OCI-LY3 (cell line): ENCODE results near the gene OMG.

ENCODE experiments used
- H2AFZ ChIP-seq: fragments of 200-600, 300-600 bp; shearing (Covaris generic); 2 replicates; pipeline ENCODE4 v1.6.0; 2014; ENCODE audit warnings: antibody characterized with exemption, low read depth, low read length
- H3K27ac ChIP-seq: fragments of 200-600, 300-600 bp; sonication (generic); 2 replicates; pipeline ENCODE4 v1.5.1; 2014; ENCODE audit warnings: mild to moderate bottlenecking, low read length, moderate library complexity, mixed read lengths
- H3K27me3 ChIP-seq: fragments of 200-600, 300-600 bp; sonication (generic); 2 replicates; pipeline ENCODE4 v1.6.1; 2014; ENCODE audit warnings: low read depth, low read length, mixed read lengths
- H3K36me3 ChIP-seq: fragments of 200-600, 300-600 bp; sonication (generic); replicated peaks from 2 replicates; pipeline ENCODE3; 2014; ENCODE audit warnings: low read depth, low read length, mixed read lengths
- H3K4me1 ChIP-seq: fragments of 300-600, 200-600 bp; sonication (generic); 2 replicates; pipeline ENCODE4 v1.6.1; 2014; ENCODE audit warnings: low read length, mixed read lengths
- H3K4me2 ChIP-seq: fragments of 200-600, 300-600 bp; sonication (generic); 2 replicates; pipeline ENCODE4 v1.6.1; 2014; ENCODE audit warnings: low read length, mixed read lengths
- H3K4me3 ChIP-seq: fragments of 300-600, 200-600 bp; sonication (generic); 2 replicates; pipeline ENCODE4 v1.5.1; 2014; ENCODE audit warnings: antibody characterized with exemption, mild to moderate bottlenecking, low read length, moderate library complexity
- H3K79me2 ChIP-seq: fragments of 300-600, 200-600 bp; shearing (Covaris generic); 2 replicates; pipeline ENCODE4 v1.6.1; 2014; ENCODE audit warnings: mild to moderate bottlenecking, low read length, mixed read lengths
- H3K9ac ChIP-seq: fragments of 300-600, 200-600 bp; shearing (Covaris generic); 2 replicates; pipeline ENCODE4 v1.6.0; 2014; ENCODE audit warnings: mild to moderate bottlenecking, low read length, moderate library complexity
- H3K9me3 ChIP-seq: fragments of 200-600, 300-600 bp; shearing (Covaris generic); 2 replicates; pipeline ENCODE4 v1.6.1; 2014; ENCODE audit warnings: low read length, mixed read lengths; ENCODE audit not compliant: insufficient read depth
- H4K20me1 ChIP-seq: fragments of 200-600, 300-600 bp; sonication (generic); 2 replicates; pipeline ENCODE4 v1.6.1; 2016; ENCODE audit warnings: low read length, mixed read lengths; ENCODE audit not compliant: insufficient read depth
- EZH2phosphoT487 ChIP-seq: fragments of 200-600 bp; shearing (Covaris generic); IDR thresholded peaks from 2 replicates; pipeline ENCODE4 v1.6.1; 2018; ENCODE audit warnings: antibody characterized with exemption, mixed run types, low read depth
- TF ChIP-seq, protein P1 (sequence below): fragments of 200-600, 300-600 bp; sonication (generic); IDR thresholded peaks from 2 replicates; pipeline ENCODE4 v1.5.1; 2014; ENCODE audit warnings: antibody characterized with exemption, low read length, low read depth

OMG gene

DNA sequence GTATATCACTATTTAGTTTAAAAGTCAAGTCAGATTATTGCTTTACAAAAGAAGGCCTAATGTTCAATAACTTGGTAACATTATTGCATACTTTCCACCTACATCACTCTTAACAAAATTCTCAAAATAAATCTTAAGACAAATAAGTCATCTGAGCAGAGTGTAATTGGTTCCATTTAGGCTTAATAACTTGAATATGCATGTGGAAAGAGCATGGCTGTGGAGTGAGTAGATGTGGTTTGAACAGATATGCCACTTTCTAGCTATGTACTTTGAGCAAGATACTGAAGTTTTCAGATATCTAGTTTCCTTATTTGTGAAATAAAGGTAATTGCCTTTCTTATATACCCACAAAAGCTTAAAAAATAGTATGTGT, 31.1 kb upstream of the OMG start:
- no peaks in the 10 kb centered on the region for H4K20me1 ChIP-seq
- H3K4me2 ChIP-seq, result no peak overlapping the region

DNA sequence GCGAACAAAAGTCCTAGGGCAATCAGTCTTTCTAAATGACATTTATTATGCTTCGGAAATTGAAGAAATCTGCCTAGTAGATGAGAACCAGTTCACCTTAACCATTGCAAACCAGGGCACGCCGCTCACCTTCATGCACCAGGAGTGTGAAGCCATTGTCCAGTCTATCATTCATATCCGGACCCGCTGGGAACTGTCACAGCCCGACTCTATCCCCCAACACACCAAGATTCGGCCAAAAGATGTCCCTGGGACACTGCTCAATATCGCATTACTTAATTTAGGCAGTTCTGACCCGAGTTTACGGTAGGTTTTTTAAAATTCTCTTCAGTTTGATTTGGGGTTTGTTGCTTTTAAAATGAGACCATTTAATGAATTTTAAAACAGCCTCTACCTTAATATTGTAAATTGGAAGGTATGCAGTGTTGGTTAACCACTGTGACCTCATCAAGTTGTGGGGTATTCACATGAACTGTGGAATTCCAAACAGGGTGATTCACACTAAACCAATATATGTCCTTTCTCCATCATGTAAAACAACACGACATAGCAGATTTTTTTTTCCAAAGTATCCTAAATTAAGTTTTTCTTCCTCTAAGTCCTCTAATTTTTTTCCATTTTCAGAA, 30.6 kb upstream of the OMG start:
- Histone ChIP-seq H3K9ac (no peak overlapping the region), H3K4me3 (no peak overlapping the region), H4K20me1 (no peaks in the 10 kb centered on the region), H3K4me1 (no peaks in the 10 kb centered on the region), H2AFZ (no peak overlapping the region), H3K79me2 (0 out of 2 replicates have a peak, but pooled peaks cover 2% of the 10 kb centered on the region), H3K27ac (no peak overlapping the region), H3K9me3 (no peaks in the 10 kb centered on the region), H3K27me3 (no peaks in the 10 kb centered on the region), H3K4me2 (no peak overlapping the region), H3K36me3 (peaks cover 8% of the 10 kb centered on the region)
- TF ChIP-seq EZH2phosphoT487, result no peak
- TF ChIP-seq, protein P1, sequence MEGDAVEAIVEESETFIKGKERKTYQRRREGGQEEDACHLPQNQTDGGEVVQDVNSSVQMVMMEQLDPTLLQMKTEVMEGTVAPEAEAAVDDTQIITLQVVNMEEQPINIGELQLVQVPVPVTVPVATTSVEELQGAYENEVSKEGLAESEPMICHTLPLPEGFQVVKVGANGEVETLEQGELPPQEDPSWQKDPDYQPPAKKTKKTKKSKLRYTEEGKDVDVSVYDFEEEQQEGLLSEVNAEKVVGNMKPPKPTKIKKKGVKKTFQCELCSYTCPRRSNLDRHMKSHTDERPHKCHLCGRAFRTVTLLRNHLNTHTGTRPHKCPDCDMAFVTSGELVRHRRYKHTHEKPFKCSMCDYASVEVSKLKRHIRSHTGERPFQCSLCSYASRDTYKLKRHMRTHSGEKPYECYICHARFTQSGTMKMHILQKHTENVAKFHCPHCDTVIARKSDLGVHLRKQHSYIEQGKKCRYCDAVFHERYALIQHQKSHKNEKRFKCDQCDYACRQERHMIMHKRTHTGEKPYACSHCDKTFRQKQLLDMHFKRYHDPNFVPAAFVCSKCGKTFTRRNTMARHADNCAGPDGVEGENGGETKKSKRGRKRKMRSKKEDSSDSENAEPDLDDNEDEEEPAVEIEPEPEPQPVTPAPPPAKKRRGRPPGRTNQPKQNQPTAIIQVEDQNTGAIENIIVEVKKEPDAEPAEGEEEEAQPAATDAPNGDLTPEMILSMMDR, result no peak

More for the DNA sequence above, 31.1 kb upstream of the OMG start:
- Histone ChIP-seq H3K4me3 (no peak overlapping the region), H3K79me2 (no peaks in the 10 kb centered on the region), H3K27me3 (no peaks in the 10 kb centered on the region), H3K27ac (no peak overlapping the region), H3K4me1 (no peaks in the 10 kb centered on the region), H3K9ac (no peak overlapping the region), H3K36me3 (peaks cover 8% of the 10 kb centered on the region), H2AFZ (no peak overlapping the region), H3K9me3 (no peaks in the 10 kb centered on the region)
- TF ChIP-seq EZH2phosphoT487, result no peak
- TF ChIP-seq, protein P1, result no peak

DNA sequence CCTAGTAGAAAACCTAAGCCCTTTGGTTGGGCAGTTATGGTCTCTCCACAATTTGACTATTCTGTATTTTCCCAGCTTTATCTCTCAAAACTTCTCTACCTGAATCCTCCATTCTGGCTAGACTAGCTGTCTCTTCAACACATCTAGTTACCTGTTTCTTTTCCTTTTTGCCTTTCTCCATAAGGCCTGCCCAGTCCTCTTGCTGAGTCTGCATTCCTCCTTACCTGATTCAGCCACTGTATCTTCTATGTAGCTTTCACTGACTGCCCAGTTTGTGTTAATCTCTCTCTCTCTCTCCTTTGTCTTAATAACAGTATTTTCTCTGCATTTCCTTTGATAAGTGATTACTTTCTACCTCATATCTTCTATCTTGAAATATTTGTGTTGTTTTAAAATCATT, 26.5 kb upstream of the OMG start:
- Histone ChIP-seq H3K36me3 (peaks cover 12% of the 10 kb centered on the region), H3K4me3 (no peak overlapping the region), H3K4me1 (peaks cover 28% of the 10 kb centered on the region), H4K20me1 (no peaks in the 10 kb centered on the region), H3K27me3 (no peaks in the 10 kb centered on the region), H3K9me3 (no peaks in the 10 kb centered on the region), H3K4me2 (no peak overlapping the region), H2AFZ (no peak overlapping the region), H3K27ac (peak overlapping the region; percentile 9; the same call in 1 of the 2 replicates), H3K79me2 (peaks cover 32% of the 10 kb centered on the region), H3K9ac (no peak overlapping the region)
- TF ChIP-seq, protein P1, result no peak
- no peak for TF ChIP-seq EZH2phosphoT487

DNA sequence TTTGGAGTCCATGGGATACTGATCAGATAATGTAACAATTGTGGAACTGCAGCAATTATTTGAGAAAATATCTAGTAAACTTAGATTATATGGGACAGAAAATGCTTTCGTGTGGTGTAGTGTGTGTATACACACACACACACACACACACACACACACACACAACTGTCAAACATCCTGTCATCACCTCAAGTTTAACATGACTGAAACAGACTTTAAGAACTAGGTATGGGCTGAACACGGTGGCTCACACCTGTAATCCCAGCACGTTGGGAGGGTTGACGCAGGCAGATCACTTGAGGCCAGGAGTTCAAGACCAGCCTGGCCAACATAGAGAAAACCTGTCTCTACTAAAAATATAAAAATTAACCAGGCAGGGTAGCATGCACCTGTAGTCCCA, 24.9 kb upstream of the OMG start:
- Histone ChIP-seq H3K9me3 (no peaks in the 10 kb centered on the region), H4K20me1 (no peaks in the 10 kb centered on the region), H3K4me1 (peaks cover 43% of the 10 kb centered on the region), H3K4me2 (peak overlapping the region; percentile 75), H3K27ac (peak overlapping the region; percentile 98), H3K4me3 (peak overlapping the region; percentile 78), H3K27me3 (no peaks in the 10 kb centered on the region), H3K36me3 (peaks cover 13% of the 10 kb centered on the region), H2AFZ (no peak overlapping the region), H3K79me2 (peaks cover 48% of the 10 kb centered on the region), H3K9ac (peak overlapping the region; percentile 96)
- no peak for TF ChIP-seq EZH2phosphoT487
- TF ChIP-seq, protein P1, result no peak
